Measurements from ENCODE around the gene INSYN1.

Gene INSYN1

GRCh38 chr15:73773428-73773827, 20.3 kb upstream of the INSYN1 start:
- DNase-seq, result no peak

DNA sequence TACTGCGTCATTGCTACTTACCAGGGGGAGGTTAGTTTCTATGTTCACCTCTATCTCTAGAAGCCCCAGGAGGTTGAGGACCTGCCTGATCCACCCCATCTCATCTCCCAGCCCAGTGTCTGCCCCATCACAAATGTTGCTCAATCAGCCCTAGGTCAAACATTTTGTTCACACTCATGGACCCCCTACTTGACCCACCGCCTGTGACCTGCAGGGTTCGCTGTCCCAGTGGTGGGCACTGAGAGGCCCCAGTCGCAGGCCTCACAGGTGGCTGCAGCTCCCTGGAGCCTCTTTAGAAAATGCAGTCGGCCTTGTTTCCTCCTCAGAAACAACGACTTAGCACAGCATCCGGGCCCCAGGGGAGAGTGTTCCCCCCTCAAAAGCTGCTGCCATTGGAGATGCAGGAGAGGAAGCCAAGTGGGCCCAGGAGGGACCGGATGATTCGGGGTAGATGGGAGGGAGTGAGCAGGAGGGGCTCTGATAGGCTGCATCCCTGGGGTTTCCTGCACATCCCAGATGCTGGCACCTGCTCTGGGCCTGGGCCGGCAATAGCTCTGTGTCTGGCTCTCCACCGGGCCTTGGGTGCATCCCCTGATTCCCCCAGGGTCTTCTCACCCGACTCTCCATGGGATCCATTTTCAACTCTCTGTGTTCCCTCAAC, 18.4 kb upstream of the INSYN1 start:
- DNase-seq, result no peak

DNA sequence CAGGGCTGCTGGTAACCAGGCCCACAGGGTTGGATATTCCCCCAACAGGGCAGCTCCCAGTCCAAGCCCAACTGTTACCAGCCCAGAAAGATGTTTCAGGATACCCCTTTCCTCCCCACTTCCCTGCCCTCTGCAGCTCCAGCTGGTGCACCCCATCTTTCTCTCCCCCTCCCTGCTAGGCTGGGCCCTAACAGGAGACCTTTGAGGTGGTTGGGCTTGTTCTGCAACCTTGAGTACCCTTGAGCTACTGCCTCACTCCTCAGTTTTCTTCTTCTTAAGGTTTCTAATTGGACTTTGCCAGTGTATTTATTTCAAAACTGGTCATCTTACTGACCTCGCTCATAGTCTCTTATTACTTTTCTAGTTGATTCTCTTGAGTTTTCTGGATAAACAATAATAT, 16.9 kb upstream of the INSYN1 start:
- DNase-seq, result no peak

DNA sequence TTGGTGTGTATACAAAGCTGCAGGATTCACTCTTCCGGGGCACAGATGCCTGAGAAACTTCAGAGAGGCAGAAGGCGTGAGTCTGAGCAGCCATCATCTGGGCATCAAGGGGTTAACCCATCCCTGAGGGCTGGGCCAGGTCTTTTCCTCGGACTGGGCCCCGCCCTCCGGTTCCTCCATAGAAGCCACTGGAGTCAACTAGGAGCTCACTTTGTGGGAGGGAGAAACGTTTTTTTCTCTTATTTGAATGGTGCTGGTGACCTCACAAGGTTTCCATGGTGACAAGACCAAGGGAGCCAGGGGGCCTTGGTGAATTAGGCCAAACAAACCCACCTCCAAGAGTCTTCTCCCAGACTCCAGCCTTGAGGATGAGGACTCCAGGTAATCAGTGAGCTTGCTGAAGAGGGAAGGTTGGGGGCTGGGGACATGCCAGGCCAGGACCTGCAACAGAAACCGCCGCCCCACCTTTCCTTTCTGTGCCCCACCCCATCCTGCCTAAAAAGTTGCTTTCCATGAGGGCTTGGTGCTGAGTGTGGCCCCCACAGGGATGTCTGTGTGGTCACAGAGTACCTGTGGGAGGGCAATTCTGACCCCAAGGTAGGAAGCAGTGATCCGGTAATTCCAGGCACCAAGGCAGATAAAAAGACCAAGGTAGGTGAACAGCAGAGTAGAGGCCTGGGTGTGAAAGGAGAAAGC, 14.8 kb upstream of the INSYN1 start:
- DNase-seq, result no peak

DNA sequence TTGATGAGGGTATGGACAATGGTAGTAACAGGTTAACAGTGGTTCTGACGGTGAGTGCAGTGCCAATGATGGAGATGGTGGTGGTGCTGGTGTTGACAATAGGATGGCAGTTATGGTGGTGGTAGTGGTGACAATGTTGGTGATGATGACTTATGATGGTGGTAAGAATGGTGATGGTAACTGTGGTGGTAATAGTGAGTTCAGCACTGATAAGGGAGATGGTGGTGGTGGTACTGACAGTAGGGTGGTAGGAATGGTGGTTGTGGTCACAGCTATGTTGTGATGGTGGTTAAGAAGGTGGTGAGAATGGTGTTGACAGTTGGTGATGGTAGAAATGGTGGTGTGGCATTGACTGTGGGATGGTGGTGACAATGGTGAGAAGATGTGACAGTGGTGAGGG, 13.4 kb upstream of the INSYN1 start:
- DNase-seq, result no peak

- no peak for DNase-seq
These were observed 12.6 kb upstream of the INSYN1 start for GRCh38 chr15:73765778-73766177.

DNA sequence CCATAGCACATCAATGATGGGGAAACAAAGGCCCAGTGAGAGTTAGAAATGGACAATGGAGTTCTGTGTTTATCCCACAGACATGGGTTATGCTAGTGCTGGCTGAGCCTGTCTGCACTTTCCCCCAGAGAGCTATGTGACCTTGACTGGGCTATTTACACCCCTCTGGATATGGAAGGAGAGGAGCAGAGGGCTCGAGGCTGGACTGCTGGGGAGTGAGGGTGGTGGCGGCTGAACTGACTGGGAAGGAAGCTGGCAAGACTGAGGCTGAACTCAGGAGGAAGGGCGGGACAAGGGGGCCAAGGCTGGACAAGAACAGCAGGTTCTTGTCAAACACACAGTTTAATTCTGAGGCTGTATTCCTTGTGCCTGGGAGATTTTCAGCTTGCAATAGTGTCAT, 10.8 kb upstream of the INSYN1 start:
- DNase-seq, result no peak

GRCh38 chr15:73760330-73761329, 7.5 kb upstream of the INSYN1 start:
- DNase-seq, result no peak

DNA sequence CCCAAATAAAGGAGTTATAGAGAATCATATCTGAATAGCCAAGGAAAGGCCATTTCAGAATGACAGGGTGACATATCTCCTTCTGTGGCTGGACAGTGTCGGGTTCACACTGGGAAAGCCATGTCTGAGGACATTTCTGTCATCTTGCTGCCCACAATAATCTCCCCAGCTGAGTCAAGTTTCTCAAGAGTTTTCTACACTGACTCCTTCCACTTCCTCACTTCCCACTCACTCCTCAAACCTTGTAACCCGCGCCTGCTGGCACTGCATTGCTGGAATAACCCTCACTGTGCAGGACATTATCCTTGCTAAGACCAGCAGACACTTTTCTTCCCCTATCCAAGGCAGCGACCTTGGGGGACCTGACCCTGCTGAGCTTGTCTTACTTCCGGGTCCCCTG, 5.3 kb upstream of the INSYN1 start:
- no peak for DNase-seq

DNA sequence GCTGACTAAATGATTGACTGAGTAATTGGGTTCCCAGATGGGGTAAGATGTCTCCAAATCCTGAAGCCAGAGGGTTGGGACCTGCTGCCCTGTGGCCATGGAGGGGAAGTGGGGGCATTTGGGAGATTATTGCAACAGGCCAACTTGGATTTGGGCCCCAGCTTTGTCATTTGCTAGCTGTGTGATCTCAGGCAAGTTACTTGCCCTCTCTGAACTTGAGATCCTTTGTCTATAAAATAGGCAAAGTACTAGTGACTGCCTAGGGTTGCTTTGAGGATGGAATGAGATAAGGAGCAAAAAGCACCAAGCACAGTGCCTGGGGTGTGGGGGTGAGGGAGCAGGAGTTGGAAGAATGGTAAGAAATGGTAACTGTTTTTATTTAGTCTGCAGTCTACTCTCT, 4.4 kb upstream of the INSYN1 start:
- no peak for DNase-seq

DNA sequence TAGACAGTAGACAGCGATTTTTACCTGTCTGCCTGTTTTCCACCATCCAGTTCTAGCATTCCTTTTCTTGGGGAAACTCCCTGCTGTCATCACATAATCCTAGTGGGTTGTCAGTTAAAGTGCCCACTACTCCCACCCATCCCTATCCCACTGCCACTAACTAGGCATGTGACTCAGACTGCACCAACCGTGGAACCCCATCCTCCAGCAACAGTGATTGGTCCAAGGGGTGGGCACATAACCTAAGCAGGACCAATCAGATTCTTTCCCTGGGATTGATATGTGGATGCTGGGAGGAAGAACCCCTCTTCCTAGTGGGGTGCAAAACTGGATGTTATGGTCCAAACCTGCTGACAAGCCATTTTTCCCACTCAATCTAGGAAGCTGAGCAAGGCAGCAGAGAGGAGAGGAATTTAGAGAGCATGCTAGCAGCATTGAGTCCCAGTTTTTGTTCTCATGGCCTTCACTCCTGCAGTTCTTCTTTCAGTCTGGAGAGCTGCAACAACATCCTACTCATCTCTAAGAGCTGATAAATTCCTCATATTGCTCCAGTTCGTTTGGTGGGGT, 3.9 kb upstream of the INSYN1 start:
- DNase-seq, result no peak

DNA sequence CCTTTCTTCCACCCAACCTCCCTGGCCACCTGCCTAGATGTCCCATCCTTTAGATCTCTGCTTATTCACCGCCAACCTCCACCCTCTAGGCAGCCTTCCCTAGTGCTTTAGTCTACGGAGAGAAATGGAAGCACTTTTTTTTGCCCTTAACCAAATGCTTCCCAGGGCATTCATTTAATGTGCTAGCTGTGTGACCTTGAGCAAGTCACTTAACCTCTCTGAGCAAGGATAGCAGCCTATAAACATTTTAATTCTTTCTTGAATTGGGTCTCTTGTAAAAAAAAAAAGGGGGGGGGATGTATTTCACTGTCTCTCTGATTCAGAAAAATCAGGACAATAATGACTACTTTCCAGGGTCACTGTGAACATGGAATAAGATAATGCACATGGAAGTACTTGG, 3.2 kb upstream of the INSYN1 start:
- DNase-seq, result no peak

DNA sequence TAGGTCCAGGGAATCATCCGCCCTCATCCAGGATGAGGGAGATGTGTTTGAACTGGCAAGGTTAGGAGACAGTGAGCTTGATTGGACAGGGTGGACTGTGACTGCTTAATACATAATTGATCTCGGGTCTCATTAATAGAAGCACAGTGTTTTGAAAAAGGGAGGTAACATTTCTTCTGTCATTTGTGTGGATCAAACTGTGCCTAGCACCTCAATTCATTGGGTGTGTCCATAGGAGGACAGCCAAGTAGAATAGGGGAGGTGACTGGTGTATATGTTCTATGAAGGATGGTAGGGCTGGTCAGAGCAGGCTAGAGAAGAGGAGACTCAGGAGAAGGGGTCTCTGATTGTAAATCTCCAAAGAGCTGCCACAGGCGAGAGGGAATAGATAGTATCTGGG, 2.8 kb upstream of the INSYN1 start:
- DNase-seq, result no peak

GRCh38 chr15:73755481-73755880, 2.3 kb upstream of the INSYN1 start:
- no peak for DNase-seq

DNA sequence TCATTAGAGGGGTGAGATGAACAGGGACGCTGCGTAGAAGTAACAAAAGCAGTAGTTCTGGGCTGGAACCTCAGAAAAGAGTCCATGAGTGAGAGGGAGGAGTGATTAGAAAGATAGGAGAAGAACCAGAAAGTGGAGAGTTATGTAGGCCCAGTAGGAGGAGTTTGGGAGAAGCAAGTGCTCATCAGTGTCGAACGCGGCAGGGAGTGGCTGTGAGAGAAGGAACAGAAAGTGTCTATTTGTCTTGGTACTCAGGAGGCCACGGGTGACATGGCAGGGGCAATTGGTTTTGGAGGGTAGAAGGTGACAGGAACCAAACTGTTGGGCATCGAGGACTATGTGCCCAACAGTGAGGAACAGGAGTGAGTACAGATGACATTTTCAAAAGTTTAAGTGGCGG, 1.3 kb upstream of the INSYN1 start:
- no peak for DNase-seq

GRCh38 chr15:73752806-73753193, 351 bp downstream of the INSYN1 start:
- no peak for DNase-seq

- no peak for DNase-seq
These were observed 999 bp downstream of the INSYN1 start for GRCh38 chr15:73751899-73752805.

DNA sequence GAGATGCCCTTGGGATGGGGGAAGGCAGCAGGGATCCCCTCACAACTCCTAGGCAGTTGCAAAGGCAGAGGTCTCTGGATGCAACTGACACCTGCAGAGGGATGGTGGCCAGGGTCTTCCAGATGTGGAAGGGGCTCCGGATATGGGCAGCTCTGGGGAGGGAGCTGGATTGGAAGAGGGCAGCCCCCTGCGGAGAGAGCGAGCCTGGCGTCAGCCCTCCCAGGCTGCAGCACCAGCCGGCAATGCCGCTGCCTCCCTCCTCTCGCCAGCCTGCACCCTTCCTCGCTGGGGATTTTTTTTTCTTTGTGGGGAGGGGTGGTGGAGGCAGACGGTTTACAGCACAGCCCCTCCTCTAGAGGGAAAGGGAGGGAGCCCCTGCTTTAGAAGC, 1.6 kb downstream of the INSYN1 start:
- DNase-seq, result no peak

DNA sequence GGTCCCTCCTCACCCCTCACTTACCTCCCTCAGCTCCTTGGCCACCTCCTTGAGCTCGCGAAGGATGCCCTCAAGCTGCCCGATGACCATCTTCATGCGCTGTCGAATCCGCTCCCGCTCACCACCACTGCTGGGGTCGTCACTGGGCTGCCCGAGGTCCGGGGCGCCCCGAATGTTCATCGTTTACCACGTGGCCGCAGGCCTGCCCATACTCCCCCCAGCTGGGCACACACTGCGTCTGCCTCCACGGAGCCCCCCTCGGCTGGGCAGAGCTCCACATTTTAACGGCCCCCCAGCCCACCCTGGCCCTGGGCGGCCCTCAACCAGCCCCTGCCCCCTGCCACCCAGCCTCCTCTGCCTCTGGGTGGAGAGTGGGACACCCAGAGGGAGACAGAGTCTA, 2.2 kb downstream of the INSYN1 start:
- DNase-seq, result no peak

DNA sequence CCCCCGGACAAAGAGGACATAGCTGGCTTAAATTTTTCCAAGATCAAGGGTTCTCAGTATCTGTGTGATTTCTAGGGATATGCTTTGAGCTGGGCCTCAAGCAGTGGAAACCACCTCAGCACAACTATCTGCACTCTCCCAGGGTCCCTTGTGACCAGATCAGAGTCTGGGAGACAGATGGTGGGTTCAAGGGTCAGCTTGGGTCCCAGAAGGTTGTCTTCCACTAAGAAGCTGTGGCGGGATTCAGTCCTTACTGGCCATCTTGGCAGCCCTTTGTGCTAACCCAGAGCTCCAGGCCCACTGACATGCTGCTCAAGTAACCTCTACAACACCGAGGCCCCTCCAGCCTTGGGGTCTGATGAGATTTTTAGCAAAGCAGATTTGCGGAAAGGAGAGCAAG, 2.7 kb downstream of the INSYN1 start:
- no peak for DNase-seq

- no peak for DNase-seq
These were observed 3.2 kb downstream of the INSYN1 start for GRCh38 chr15:73749971-73750370.

DNA sequence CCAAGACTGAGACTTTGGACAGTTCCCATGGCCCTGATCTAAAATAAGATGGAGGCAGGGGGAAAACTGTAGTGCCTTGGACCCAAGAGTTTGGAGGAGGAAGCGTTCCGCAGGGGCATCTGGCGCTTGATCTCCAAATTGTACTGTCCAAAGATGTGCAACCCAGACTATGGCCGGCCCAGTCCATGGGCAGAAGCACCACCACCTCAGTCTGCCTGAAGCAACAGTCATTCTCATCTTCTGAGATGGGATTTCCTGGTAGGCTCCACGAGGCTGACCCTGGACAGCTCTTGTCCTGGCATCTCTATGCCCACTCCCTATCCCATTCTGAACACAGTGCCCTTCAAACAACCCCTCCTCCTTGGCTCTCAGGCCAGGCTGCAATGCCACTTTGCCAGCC, 3.6 kb downstream of the INSYN1 start:
- DNase-seq, result no peak
